Measurements from ENCODE around the gene ANTXR2.

ANTXR2 gene

GRCh38 chr4:79922011-79922410, 151.0 kb downstream of the ANTXR2 start:
- DNase-seq (ENCODE audit: low read depth), result no peak
- TF ChIP-seq CTCF (conservative IDR thresholded peaks at IDR 0.05; ENCODE audit: low read length), result no peak
- H3K4me3 ChIP-seq (ENCODE audit: low read length), result no peak overlapping the region

- H3K4me3 ChIP-seq (ENCODE audit: low read length), result no peak overlapping the region
- TF ChIP-seq CTCF (conservative IDR thresholded peaks at IDR 0.05; ENCODE audit: low read length), result no peak
- no peak for DNase-seq (ENCODE audit: low read depth)
Observed at GRCh38 chr4:79920163-79920853, 152.7 kb downstream of the ANTXR2 start.

GRCh38 chr4:79918292-79918691, 154.7 kb downstream of the ANTXR2 start:
- H3K4me3 ChIP-seq (ENCODE audit: low read length), result no peak overlapping the region
- no peak for DNase-seq (ENCODE audit: low read depth)
- no peak for TF ChIP-seq CTCF (conservative IDR thresholded peaks at IDR 0.05; ENCODE audit: low read length)

GRCh38 chr4:79917246-79917645, 155.8 kb downstream of the ANTXR2 start:
- peak; percentile 69 for DNase-seq (ENCODE audit: low read depth)
- H3K4me3 ChIP-seq (ENCODE audit: low read length), result no peak overlapping the region

GRCh38 chr4:79915246-79915645, 157.8 kb downstream of the ANTXR2 start:
- H3K4me3 ChIP-seq (ENCODE audit: low read length), result no peak overlapping the region
- TF ChIP-seq CTCF (conservative IDR thresholded peaks at IDR 0.05; ENCODE audit: low read length), result no peak
- DNase-seq (ENCODE audit: low read depth), result no peak

More at GRCh38 chr4:79917246-79917645, 155.8 kb downstream of the ANTXR2 start:
- TF ChIP-seq CTCF (conservative IDR thresholded peaks at IDR 0.05; ENCODE audit: low read length), result peak; percentile 78

GRCh38 chr4:79913581-79913980, 159.4 kb downstream of the ANTXR2 start:
- TF ChIP-seq CTCF (conservative IDR thresholded peaks at IDR 0.05; ENCODE audit: low read length), result no peak
- peak; percentile 61 for DNase-seq (ENCODE audit: low read depth)
- no peak overlapping the region for H3K4me3 ChIP-seq (ENCODE audit: low read length)

- TF ChIP-seq CTCF (conservative IDR thresholded peaks at IDR 0.05; ENCODE audit: low read length), result no peak
- DNase-seq (ENCODE audit: low read depth), result no peak
- H3K4me3 ChIP-seq (ENCODE audit: low read length), result no peak overlapping the region
Observed at GRCh38 chr4:79907001-79907400, 166.0 kb downstream of the ANTXR2 start.
